Hindlimb muscle (tissue), 1 donor: ENCODE measurements around the gene NGEF. TPM values are rescaled to one million over a fixed set of nuclear protein-coding genes. Genes with fewer than 3 reads are reported as not detected.

Experiments used
- DNase-seq: peaks from one replicate; pipeline ENCODE4 v3.0.0-alpha.2; 2013
- polyA plus RNA-seq: library from polyadenylated mRNA; unstranded; fragments of 120-200 nt; gene quantifications from one replicate; pipeline ENCODE4 v1.2.1, GENCODE V29; 2013; ENCODE audit not compliant: insufficient read length

The NGEF gene
- polyA plus RNA-seq, 1 donor: 0.56 TPM

GRCh38 chr2:232896720-232897597 lies 116.1 kb downstream of the NGEF start:
- DNase-seq: no peak

- no peak for DNase-seq
Measured at GRCh38 chr2:232896111-232896510, 116.9 kb downstream of the NGEF start.

- no peak for DNase-seq
Measured at GRCh38 chr2:232894746-232895145, 118.3 kb downstream of the NGEF start.

GRCh38 chr2:232894251-232894650 lies 118.8 kb downstream of the NGEF start:
- no peak for DNase-seq

GRCh38 chr2:232893834-232894233 lies 119.2 kb downstream of the NGEF start:
- no peak for DNase-seq

GRCh38 chr2:232892843-232893242 lies 120.2 kb downstream of the NGEF start:
- no peak for DNase-seq

- no peak for DNase-seq
Measured at GRCh38 chr2:232892221-232892620, 120.8 kb downstream of the NGEF start.

GRCh38 chr2:232891621-232892071 lies 121.4 kb downstream of the NGEF start:
- no peak for DNase-seq

- DNase-seq: no peak
Measured at GRCh38 chr2:232890896-232891601, 122.0 kb downstream of the NGEF start.

GRCh38 chr2:232890536-232890895 lies 122.5 kb downstream of the NGEF start:
- DNase-seq: no peak

- DNase-seq: no peak
Measured at GRCh38 chr2:232889876-232890401, 123.1 kb downstream of the NGEF start.

GRCh38 chr2:232888839-232889529 lies 124.1 kb downstream of the NGEF start:
- DNase-seq: no peak

- DNase-seq: no peak
Measured at GRCh38 chr2:232888099-232888836, 124.8 kb downstream of the NGEF start.

- no peak for DNase-seq
Measured at GRCh38 chr2:232887171-232887850, 125.7 kb downstream of the NGEF start.

- DNase-seq: no peak
Measured at GRCh38 chr2:232886632-232887031, 126.4 kb downstream of the NGEF start.

GRCh38 chr2:232886176-232886575 lies 126.9 kb downstream of the NGEF start:
- DNase-seq: no peak

- no peak for DNase-seq
Measured at GRCh38 chr2:232885264-232885961, 127.6 kb downstream of the NGEF start.

- DNase-seq: no peak
Measured at GRCh38 chr2:232884549-232885263, 128.3 kb downstream of the NGEF start.

GRCh38 chr2:232884001-232884421 lies 129.0 kb downstream of the NGEF start:
- no peak for DNase-seq

- DNase-seq: no peak
Measured at GRCh38 chr2:232883116-232883721, 129.8 kb downstream of the NGEF start.
